ENCODE results near the gene DRC1. TPM values are rescaled to one million over a fixed set of nuclear protein-coding genes. Genes with fewer than 3 reads are reported as not detected.

DRC1 gene
- total RNA-seq, 1 experiment from 2014 or later = not detected

DNA sequence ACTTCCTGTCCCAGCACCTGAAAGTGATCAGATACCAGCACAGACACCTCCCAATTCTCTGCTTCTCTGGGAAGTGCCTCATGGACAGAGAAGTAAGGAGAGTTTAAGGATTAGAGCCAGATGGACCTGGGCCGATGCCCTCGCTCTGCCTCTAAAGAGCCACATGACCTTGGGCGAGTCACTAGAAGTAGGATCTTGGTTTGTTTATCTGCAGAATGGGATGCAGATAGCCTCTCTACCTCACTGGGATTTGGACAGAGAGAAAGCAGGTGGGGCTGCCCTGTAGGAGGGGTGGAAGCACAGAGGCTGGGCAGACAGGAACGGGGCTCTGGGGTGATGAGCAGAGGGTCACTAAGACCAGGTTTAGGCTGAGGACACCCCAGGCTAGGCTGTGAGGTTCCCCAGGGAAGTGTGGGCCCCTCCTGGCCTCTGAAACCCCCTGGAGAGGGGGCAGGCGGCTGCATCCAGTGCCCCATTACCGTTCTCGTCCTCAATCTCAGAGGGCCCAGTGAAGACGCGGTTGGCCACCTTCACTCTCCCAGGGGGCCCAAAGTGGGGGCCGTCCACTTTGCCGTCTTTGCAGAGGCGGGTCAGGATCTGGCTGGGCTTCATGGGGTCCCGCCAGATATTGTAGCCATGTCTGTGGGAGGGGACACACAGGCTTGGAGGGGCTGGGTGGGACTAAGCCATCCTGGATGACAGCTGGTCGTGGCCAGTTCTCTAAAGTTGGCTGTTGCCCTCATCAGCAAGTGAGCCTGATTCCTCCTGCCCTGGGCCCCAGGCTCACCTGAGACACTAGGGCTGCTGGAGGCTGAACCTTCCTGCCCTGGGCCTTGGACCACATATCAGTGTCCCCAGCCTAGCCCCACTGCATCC is 62.9 kb downstream of the DRC1 start:
- Histone ChIP-seq H3K4me2 (ENCODE audit: low read length) (no peak overlapping the region), H3K9me2 (ENCODE audit: insufficient read depth) (no peaks in the 10 kb centered on the region), H3K27ac (ENCODE audit: low read depth, low read length) (no peak overlapping the region), H3K36me3 (ENCODE audit: control insufficient read depth in 1 of 2, insufficient read depth in 2 of 2, low read length in 2 of 2) (no peaks in the 10 kb centered on the region), H3K27me3 (ENCODE audit: insufficient read depth, low read length) (no peaks in the 10 kb centered on the region), H3K9ac (ENCODE audit: low read length) (no peak overlapping the region), H3K4me3 (replicated peaks in 1 of 2; ENCODE audit: low read depth in 1 of 2, low read length in 2 of 2) (no peak overlapping the region), H3K79me2 (ENCODE audit: insufficient read depth, low read length) (no peaks in the 10 kb centered on the region), H4K20me1 (ENCODE audit: insufficient read depth) (no peaks in the 10 kb centered on the region), H2AFZ (ENCODE audit: low read depth, low read length, poor library complexity, severe bottlenecking) (no peak overlapping the region), H3K4me1 (ENCODE audit: control insufficient read depth in 1 of 2, insufficient read depth in 2 of 2, low read length in 2 of 2) (peaks cover 4 to 14% of the 10 kb centered on the region in 2 experiments; a peak in 3 of 4 replicates), H3K9me3 (ENCODE audit: control insufficient read depth in 1 of 2, insufficient read depth in 1 of 2, low read depth in 1 of 2, low read length in 2 of 2) (no peaks in the 10 kb centered on the region)
- no peak for DNase-seq (ENCODE audit: low read depth, low spot score)
- no TSS peak for BruUV-seq (replicated peaks)
- no peak for ATAC-seq
- POLR2A ChIA-PET = no interaction called here
- RAD21 ChIA-PET (ENCODE audit: low non-redundant PET in 1 of 2, low total read pairs in 2 of 2, uncharacterized antibody in 2 of 2, unreplicated experiment in 2 of 2) = no interaction called here
- TF ChIP-seq EGR1 (IDR thresholded peaks at IDR 0.05; ENCODE audit: low read depth) (no peak), CBX3 (IDR thresholded peaks at IDR 0.05; ENCODE audit: low read depth) (no peak), SP1 (IDR thresholded peaks at IDR 0.05; ENCODE audit: low read depth) (no peak), ZFX (IDR thresholded peaks at IDR 0.05) (no peak), EZH2 (IDR thresholded peaks at IDR 0.05) (no peak)
- TF ChIP-seq, protein P1, sequence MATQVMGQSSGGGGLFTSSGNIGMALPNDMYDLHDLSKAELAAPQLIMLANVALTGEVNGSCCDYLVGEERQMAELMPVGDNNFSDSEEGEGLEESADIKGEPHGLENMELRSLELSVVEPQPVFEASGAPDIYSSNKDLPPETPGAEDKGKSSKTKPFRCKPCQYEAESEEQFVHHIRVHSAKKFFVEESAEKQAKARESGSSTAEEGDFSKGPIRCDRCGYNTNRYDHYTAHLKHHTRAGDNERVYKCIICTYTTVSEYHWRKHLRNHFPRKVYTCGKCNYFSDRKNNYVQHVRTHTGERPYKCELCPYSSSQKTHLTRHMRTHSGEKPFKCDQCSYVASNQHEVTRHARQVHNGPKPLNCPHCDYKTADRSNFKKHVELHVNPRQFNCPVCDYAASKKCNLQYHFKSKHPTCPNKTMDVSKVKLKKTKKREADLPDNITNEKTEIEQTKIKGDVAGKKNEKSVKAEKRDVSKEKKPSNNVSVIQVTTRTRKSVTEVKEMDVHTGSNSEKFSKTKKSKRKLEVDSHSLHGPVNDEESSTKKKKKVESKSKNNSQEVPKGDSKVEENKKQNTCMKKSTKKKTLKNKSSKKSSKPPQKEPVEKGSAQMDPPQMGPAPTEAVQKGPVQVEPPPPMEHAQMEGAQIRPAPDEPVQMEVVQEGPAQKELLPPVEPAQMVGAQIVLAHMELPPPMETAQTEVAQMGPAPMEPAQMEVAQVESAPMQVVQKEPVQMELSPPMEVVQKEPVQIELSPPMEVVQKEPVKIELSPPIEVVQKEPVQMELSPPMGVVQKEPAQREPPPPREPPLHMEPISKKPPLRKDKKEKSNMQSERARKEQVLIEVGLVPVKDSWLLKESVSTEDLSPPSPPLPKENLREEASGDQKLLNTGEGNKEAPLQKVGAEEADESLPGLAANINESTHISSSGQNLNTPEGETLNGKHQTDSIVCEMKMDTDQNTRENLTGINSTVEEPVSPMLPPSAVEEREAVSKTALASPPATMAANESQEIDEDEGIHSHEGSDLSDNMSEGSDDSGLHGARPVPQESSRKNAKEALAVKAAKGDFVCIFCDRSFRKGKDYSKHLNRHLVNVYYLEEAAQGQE (IDR thresholded peaks at IDR 0.05; ENCODE audit: low read depth) = no peak
- TF ChIP-seq, protein P2, sequence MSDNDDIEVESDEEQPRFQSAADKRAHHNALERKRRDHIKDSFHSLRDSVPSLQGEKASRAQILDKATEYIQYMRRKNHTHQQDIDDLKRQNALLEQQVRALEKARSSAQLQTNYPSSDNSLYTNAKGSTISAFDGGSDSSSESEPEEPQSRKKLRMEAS (IDR thresholded peaks at IDR 0.05) = no peak
- intact Hi-C loops (cut with micrococcal nuclease) = loop anchor here (5.0 kb wide), 1 partner anchor 317 kb away; no protein-coding TSS in a partner anchor
- CTCF ChIA-PET = no interaction called here
